Measurements from ENCODE around the gene TES. TPM values are rescaled to one million over a fixed set of nuclear protein-coding genes. Genes with fewer than 3 reads are reported as not detected.

Gene TES
- polyA plus RNA-seq, 1 donor from 2014 or later, result 38.0 TPM

DNA sequence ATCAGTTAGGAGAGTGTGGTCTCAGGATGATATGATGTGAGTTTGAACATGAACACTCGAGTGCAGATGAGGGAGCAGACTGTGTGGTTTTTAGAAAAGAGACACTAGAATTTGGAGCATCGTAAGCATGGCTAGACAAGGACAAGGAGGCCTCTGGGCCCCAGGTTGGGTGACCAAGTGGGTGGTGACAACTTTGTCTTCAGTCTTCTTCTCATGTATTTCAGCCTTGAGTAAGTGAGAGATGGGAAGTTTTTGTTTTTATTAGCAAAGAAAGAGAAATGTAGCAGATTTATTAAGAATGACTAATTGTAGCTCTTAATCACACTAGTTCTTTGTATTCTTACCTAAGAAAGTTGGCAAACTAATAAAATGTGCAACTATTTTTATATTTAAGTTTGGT lies 16.3 kb downstream of the TES start:
- H2AFZ ChIP-seq (ENCODE audit: low read depth, low read length), result no peak overlapping the region
- no peaks in the 10 kb centered on the region for H3K79me2 ChIP-seq (replicated peaks; ENCODE audit: insufficient read depth, low read length)
- H3K27ac ChIP-seq (ENCODE audit: low read length), result no peak overlapping the region
- H3K36me3 ChIP-seq (ENCODE audit: insufficient read depth, low read length), result no peaks in the 10 kb centered on the region
- no peaks in the 10 kb centered on the region for H3K9me2 ChIP-seq (ENCODE audit: insufficient read depth, low read length)
- no peak overlapping the region for H3K4me2 ChIP-seq (ENCODE audit: low read length)
- no peaks in the 10 kb centered on the region for H3K27me3 ChIP-seq (ENCODE audit: insufficient read depth, low read depth, low read length)
- no peaks in the 10 kb centered on the region for H3F3A ChIP-seq (ENCODE audit: insufficient read depth, low read length, poor library complexity, severe bottlenecking)
- TF ChIP-seq, protein P1, sequence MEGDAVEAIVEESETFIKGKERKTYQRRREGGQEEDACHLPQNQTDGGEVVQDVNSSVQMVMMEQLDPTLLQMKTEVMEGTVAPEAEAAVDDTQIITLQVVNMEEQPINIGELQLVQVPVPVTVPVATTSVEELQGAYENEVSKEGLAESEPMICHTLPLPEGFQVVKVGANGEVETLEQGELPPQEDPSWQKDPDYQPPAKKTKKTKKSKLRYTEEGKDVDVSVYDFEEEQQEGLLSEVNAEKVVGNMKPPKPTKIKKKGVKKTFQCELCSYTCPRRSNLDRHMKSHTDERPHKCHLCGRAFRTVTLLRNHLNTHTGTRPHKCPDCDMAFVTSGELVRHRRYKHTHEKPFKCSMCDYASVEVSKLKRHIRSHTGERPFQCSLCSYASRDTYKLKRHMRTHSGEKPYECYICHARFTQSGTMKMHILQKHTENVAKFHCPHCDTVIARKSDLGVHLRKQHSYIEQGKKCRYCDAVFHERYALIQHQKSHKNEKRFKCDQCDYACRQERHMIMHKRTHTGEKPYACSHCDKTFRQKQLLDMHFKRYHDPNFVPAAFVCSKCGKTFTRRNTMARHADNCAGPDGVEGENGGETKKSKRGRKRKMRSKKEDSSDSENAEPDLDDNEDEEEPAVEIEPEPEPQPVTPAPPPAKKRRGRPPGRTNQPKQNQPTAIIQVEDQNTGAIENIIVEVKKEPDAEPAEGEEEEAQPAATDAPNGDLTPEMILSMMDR (IDR thresholded peaks at IDR 0.05; ENCODE audit: poor library complexity, severe bottlenecking), result no peak
- TF ChIP-seq EZH2 (IDR thresholded peaks at IDR 0.05; ENCODE audit: borderline replicate concordance, insufficient read depth, low read length, poor library complexity, severe bottlenecking) (no peak), RAD21 (conservative IDR thresholded peaks at IDR 0.05) (no peak), MXI1 (conservative IDR thresholded peaks at IDR 0.05; ENCODE audit: poor library complexity, severe bottlenecking) (no peak), EP300 (conservative IDR thresholded peaks at IDR 0.05; ENCODE audit: poor library complexity, severe bottlenecking) (no peak), TAF1 (IDR thresholded peaks at IDR 0.05; ENCODE audit: low read depth) (no peak), SMC3 (conservative IDR thresholded peaks at IDR 0.05; ENCODE audit: poor library complexity) (no peak), POLR2AphosphoS5 (IDR thresholded peaks at IDR 0.05) (no peak)
- TF ChIP-seq, protein P2, sequence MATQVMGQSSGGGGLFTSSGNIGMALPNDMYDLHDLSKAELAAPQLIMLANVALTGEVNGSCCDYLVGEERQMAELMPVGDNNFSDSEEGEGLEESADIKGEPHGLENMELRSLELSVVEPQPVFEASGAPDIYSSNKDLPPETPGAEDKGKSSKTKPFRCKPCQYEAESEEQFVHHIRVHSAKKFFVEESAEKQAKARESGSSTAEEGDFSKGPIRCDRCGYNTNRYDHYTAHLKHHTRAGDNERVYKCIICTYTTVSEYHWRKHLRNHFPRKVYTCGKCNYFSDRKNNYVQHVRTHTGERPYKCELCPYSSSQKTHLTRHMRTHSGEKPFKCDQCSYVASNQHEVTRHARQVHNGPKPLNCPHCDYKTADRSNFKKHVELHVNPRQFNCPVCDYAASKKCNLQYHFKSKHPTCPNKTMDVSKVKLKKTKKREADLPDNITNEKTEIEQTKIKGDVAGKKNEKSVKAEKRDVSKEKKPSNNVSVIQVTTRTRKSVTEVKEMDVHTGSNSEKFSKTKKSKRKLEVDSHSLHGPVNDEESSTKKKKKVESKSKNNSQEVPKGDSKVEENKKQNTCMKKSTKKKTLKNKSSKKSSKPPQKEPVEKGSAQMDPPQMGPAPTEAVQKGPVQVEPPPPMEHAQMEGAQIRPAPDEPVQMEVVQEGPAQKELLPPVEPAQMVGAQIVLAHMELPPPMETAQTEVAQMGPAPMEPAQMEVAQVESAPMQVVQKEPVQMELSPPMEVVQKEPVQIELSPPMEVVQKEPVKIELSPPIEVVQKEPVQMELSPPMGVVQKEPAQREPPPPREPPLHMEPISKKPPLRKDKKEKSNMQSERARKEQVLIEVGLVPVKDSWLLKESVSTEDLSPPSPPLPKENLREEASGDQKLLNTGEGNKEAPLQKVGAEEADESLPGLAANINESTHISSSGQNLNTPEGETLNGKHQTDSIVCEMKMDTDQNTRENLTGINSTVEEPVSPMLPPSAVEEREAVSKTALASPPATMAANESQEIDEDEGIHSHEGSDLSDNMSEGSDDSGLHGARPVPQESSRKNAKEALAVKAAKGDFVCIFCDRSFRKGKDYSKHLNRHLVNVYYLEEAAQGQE (IDR thresholded peaks at IDR 0.05; ENCODE audit: borderline replicate concordance), result no peak
- H4K20me1 ChIP-seq (ENCODE audit: insufficient read depth), result no peaks in the 10 kb centered on the region
- H3K4me3 ChIP-seq (ENCODE audit: low read length), result no peak overlapping the region
- H3K9me3 ChIP-seq (ENCODE audit: low read length), result no peaks in the 10 kb centered on the region
- H3K9ac ChIP-seq (ENCODE audit: low read length), result no peak overlapping the region

DNA sequence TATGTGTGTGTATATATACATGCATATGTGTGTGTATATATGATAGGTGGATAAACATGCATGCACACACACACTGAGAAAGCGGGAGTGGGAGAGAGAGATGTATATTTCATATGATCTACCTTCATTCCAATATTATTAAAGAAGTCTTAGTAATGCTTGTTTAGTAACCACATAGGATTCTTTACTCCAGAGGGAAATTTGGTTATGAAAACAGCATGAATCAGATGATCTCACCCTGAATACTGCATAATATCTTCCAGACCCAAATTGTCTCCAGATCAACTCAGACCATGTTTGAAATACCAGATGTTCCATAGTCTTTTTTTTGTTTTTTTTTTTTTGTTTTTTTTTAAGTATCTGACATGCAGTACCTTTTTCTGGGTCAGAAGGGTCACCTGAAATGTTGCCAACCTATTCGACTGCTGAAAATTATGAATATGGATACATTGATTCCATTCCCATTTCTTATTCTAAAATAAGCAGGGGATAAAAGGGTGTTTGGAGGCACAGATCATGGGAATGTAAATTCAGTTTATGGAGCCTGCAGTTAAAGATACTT lies 17.4 kb downstream of the TES start:
- Histone ChIP-seq H3K27me3 (ENCODE audit: insufficient read depth, low read depth, low read length) (no peaks in the 10 kb centered on the region), H2AFZ (ENCODE audit: low read depth, low read length) (no peak overlapping the region), H3K4me2 (ENCODE audit: low read length) (no peak overlapping the region), H3K9ac (ENCODE audit: low read length) (no peak overlapping the region), H3K9me3 (ENCODE audit: low read length) (no peaks in the 10 kb centered on the region), H3F3A (ENCODE audit: insufficient read depth, low read length, poor library complexity, severe bottlenecking) (no peaks in the 10 kb centered on the region), H3K36me3 (ENCODE audit: insufficient read depth, low read length) (no peaks in the 10 kb centered on the region), H3K79me2 (replicated peaks; ENCODE audit: insufficient read depth, low read length) (no peaks in the 10 kb centered on the region), H4K20me1 (ENCODE audit: insufficient read depth) (no peaks in the 10 kb centered on the region), H3K9me2 (ENCODE audit: insufficient read depth, low read length) (no peaks in the 10 kb centered on the region), H3K27ac (ENCODE audit: low read length) (no peak overlapping the region), H3K4me3 (ENCODE audit: low read length) (no peak overlapping the region)
- TF ChIP-seq POLR2AphosphoS5 (IDR thresholded peaks at IDR 0.05) (no peak), EP300 (conservative IDR thresholded peaks at IDR 0.05; ENCODE audit: poor library complexity, severe bottlenecking) (no peak), EZH2 (IDR thresholded peaks at IDR 0.05; ENCODE audit: borderline replicate concordance, insufficient read depth, low read length, poor library complexity, severe bottlenecking) (no peak), RAD21 (conservative IDR thresholded peaks at IDR 0.05) (no peak), TAF1 (IDR thresholded peaks at IDR 0.05; ENCODE audit: low read depth) (no peak), SMC3 (conservative IDR thresholded peaks at IDR 0.05; ENCODE audit: poor library complexity) (no peak), MXI1 (conservative IDR thresholded peaks at IDR 0.05; ENCODE audit: poor library complexity, severe bottlenecking) (no peak)
- TF ChIP-seq, protein P2 (IDR thresholded peaks at IDR 0.05; ENCODE audit: borderline replicate concordance), result no peak
- TF ChIP-seq, protein P1 (IDR thresholded peaks at IDR 0.05; ENCODE audit: poor library complexity, severe bottlenecking), result no peak

All from neural cell (in vitro differentiated cells).